OCI-LY3 (cell line): ENCODE results near the gene HLA-C.

Experiments used
- H2AFZ ChIP-seq: fragments of 200-600, 300-600 bp; shearing (Covaris generic); 2 replicates; pipeline ENCODE4 v1.6.0; 2014; ENCODE audit warnings: antibody characterized with exemption, low read depth, low read length
- H3K27ac ChIP-seq: fragments of 200-600, 300-600 bp; sonication (generic); 2 replicates; pipeline ENCODE4 v1.5.1; 2014; ENCODE audit warnings: mild to moderate bottlenecking, low read length, moderate library complexity, mixed read lengths
- H3K27me3 ChIP-seq: fragments of 200-600, 300-600 bp; sonication (generic); 2 replicates; pipeline ENCODE4 v1.6.1; 2014; ENCODE audit warnings: low read depth, low read length, mixed read lengths
- H3K36me3 ChIP-seq: fragments of 200-600, 300-600 bp; sonication (generic); replicated peaks from 2 replicates; pipeline ENCODE3; 2014; ENCODE audit warnings: low read depth, low read length, mixed read lengths
- H3K4me1 ChIP-seq: fragments of 300-600, 200-600 bp; sonication (generic); 2 replicates; pipeline ENCODE4 v1.6.1; 2014; ENCODE audit warnings: low read length, mixed read lengths
- H3K4me2 ChIP-seq: fragments of 200-600, 300-600 bp; sonication (generic); 2 replicates; pipeline ENCODE4 v1.6.1; 2014; ENCODE audit warnings: low read length, mixed read lengths
- H3K4me3 ChIP-seq: fragments of 300-600, 200-600 bp; sonication (generic); 2 replicates; pipeline ENCODE4 v1.5.1; 2014; ENCODE audit warnings: antibody characterized with exemption, mild to moderate bottlenecking, low read length, moderate library complexity
- H3K79me2 ChIP-seq: fragments of 300-600, 200-600 bp; shearing (Covaris generic); 2 replicates; pipeline ENCODE4 v1.6.1; 2014; ENCODE audit warnings: mild to moderate bottlenecking, low read length, mixed read lengths
- H3K9ac ChIP-seq: fragments of 300-600, 200-600 bp; shearing (Covaris generic); 2 replicates; pipeline ENCODE4 v1.6.0; 2014; ENCODE audit warnings: mild to moderate bottlenecking, low read length, moderate library complexity
- H3K9me3 ChIP-seq: fragments of 200-600, 300-600 bp; shearing (Covaris generic); 2 replicates; pipeline ENCODE4 v1.6.1; 2014; ENCODE audit warnings: low read length, mixed read lengths; ENCODE audit not compliant: insufficient read depth
- H4K20me1 ChIP-seq: fragments of 200-600, 300-600 bp; sonication (generic); 2 replicates; pipeline ENCODE4 v1.6.1; 2016; ENCODE audit warnings: low read length, mixed read lengths; ENCODE audit not compliant: insufficient read depth
- CTCF ChIP-seq: fragments of 200-600, 300-600 bp; sonication (generic); IDR thresholded peaks from 2 replicates; pipeline ENCODE4 v1.5.1; 2014; ENCODE audit warnings: antibody characterized with exemption, low read length, low read depth
- EZH2phosphoT487 ChIP-seq: fragments of 200-600 bp; shearing (Covaris generic); IDR thresholded peaks from 2 replicates; pipeline ENCODE4 v1.6.1; 2018; ENCODE audit warnings: antibody characterized with exemption, mixed run types, low read depth

Gene HLA-C

GRCh38 chr6:31272436-31272835 is 544 bp upstream of the HLA-C start:
- Histone ChIP-seq H3K79me2 (peaks cover 16% of the 10 kb centered on the region), H2AFZ (0 out of 2 replicates have a peak overlapping the region, but pooled peaks have one; percentile 2), H3K4me2 (peak overlapping the region; percentile 97), H3K9me3 (no peaks in the 10 kb centered on the region), H3K4me3 (peak overlapping the region; percentile 93), H3K4me1 (peaks cover 26% of the 10 kb centered on the region), H3K27ac (peak overlapping the region; percentile 43; the same call in 1 of the 2 replicates), H4K20me1 (peaks cover 26% of the 10 kb centered on the region), H3K9ac (peak overlapping the region; percentile 99), H3K36me3 (peaks cover 26% of the 10 kb centered on the region), H3K27me3 (no peaks in the 10 kb centered on the region)
- TF ChIP-seq CTCF (no peak), EZH2phosphoT487 (no peak)

- Histone ChIP-seq H3K36me3 (peaks cover 26% of the 10 kb centered on the region), H3K4me3 (peak overlapping the region; percentile 93), H3K4me2 (peak overlapping the region; percentile 93), H3K4me1 (peaks cover 22% of the 10 kb centered on the region), H3K27me3 (no peaks in the 10 kb centered on the region), H3K9ac (peak overlapping the region; percentile 99), H3K9me3 (no peaks in the 10 kb centered on the region), H3K79me2 (peaks cover 16% of the 10 kb centered on the region), H4K20me1 (peaks cover 26% of the 10 kb centered on the region), H2AFZ (no peak overlapping the region), H3K27ac (peak overlapping the region; percentile 87)
- TF ChIP-seq EZH2phosphoT487 (no peak), CTCF (no peak)
Observed at GRCh38 chr6:31270788-31271640, 878 bp downstream of the HLA-C start.

GRCh38 chr6:31268836-31269235 is 3.1 kb downstream of the HLA-C start:
- H3K4me3 ChIP-seq: no peak overlapping the region
- no peak overlapping the region for H3K27ac ChIP-seq
- H3K27me3 ChIP-seq: no peaks in the 10 kb centered on the region
- no peaks in the 10 kb centered on the region for H3K9me3 ChIP-seq
- no peak overlapping the region for H2AFZ ChIP-seq
- peaks cover 26% of the 10 kb centered on the region for H4K20me1 ChIP-seq
- no peak overlapping the region for H3K9ac ChIP-seq
- H3K4me1 ChIP-seq: peaks cover 22% of the 10 kb centered on the region
- H3K36me3 ChIP-seq: peaks cover 26% of the 10 kb centered on the region
- no peak overlapping the region for H3K4me2 ChIP-seq
- H3K79me2 ChIP-seq: peaks cover 16% of the 10 kb centered on the region
- no peak for TF ChIP-seq EZH2phosphoT487
- no peak for TF ChIP-seq CTCF

- no peak for TF ChIP-seq CTCF
- TF ChIP-seq EZH2phosphoT487: no peak
- Histone ChIP-seq H3K4me3 (no peak overlapping the region), H3K79me2 (peaks cover 16% of the 10 kb centered on the region), H3K36me3 (peaks cover 26% of the 10 kb centered on the region), H3K4me2 (no peak overlapping the region), H3K27me3 (no peaks in the 10 kb centered on the region), H2AFZ (no peak overlapping the region), H4K20me1 (peaks cover 26% of the 10 kb centered on the region), H3K4me1 (peaks cover 18% of the 10 kb centered on the region), H3K27ac (no peak overlapping the region), H3K9ac (no peak overlapping the region), H3K9me3 (no peaks in the 10 kb centered on the region)
Observed at GRCh38 chr6:31268369-31268765, 3.5 kb downstream of the HLA-C start.
